Measurements from ENCODE around the gene TNFRSF13B. TPM values are rescaled to one million over a fixed set of nuclear protein-coding genes. Genes with fewer than 3 reads are reported as not detected.

TNFRSF13B gene
- total and polyA plus RNA-seq, 2 donors (not counting 3 experiments of a cell fraction or from before 2014, with no cell fraction given): not detected

DNA sequence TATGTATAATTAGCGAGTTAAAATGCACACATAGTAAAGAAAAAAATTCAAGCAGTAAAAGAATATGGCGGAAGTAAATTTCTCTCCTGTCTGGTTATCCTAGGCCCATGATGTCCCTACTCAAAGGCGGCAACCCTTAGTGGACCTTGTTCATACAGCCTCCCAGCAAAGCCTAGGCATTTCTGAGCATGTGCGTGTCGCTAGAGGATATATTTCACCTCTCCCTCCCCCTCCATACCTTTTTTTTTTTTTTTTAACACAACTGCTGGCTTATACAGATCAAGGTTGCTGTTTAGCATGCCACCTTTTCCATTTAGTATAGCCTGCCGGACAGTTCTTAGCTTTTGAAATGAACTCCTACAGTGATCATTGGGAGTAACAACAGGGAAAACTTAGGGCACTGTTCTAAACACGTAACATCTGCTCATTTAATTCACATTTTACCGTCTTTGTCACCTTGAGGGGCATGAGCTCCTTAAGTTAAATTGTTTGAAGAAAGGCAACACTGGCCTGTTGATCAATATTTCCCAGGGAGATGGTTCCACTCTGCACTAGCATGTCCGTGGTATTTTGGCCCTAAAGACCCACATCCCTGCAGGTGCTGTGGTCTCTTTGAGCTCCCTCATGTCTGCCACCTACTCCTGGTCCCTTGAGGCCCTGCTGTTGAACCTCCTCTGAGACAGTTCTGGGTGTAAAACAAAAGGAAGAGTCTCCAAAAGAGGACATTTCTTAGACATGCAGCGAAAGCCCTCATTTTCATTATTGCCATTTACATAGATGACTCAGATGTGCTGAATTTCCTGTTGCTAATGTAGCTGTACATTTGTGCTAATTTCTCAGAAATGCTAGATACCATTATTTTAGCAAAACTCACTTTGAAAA is 4.1 kb upstream of the TNFRSF13B start:
- Histone ChIP-seq H3K27ac (ENCODE audit: insufficient read depth, low read depth, low read length) (no peak overlapping the region), H2AFZ (ENCODE audit: low read depth, low read length) (no peak overlapping the region), H3K36me3 (ENCODE audit: control insufficient read depth in 2 of 2, extremely low read depth in 1 of 2, insufficient read depth in 2 of 2, low read length in 2 of 2) (no peaks in the 10 kb centered on the region), H3K4me2 (ENCODE audit: insufficient read depth, low read length) (peak overlapping the region; percentile 2), H3K79me2 (ENCODE audit: control insufficient read depth, insufficient read depth, low read length) (no peaks in the 10 kb centered on the region), H3K9me1 (replicated peaks; ENCODE audit: control insufficient read depth, extremely low read depth, insufficient read depth, low read length) (no peaks in the 10 kb centered on the region), H4K20me1 (replicated peaks; ENCODE audit: control insufficient read depth, extremely low read depth, insufficient read depth, low read length) (no peaks in the 10 kb centered on the region), H3K9ac (replicated peaks; ENCODE audit: extremely low read depth, insufficient read depth, low read length) (no peak overlapping the region), H3K9me3 (replicated peaks; ENCODE audit: control insufficient read depth, insufficient read depth, low read length) (no peaks in the 10 kb centered on the region), H3K27me3 (ENCODE audit: control insufficient read depth in 2 of 2, insufficient read depth in 2 of 2, low read length in 2 of 2) (peaks cover 6 to 8% of the 10 kb centered on the region in 2 experiments), H3K4me3 (replicated peaks in 1 of 3; ENCODE audit: insufficient read depth in 1 of 3, low read depth in 1 of 3, low read length in 3 of 3) (no peak overlapping the region), H3K4me1 (ENCODE audit: control insufficient read depth, extremely low read depth, insufficient read depth, low read length) (no peaks in the 10 kb centered on the region)
- TF ChIP-seq EZH2 (IDR thresholded peaks at IDR 0.05; ENCODE audit: borderline replicate concordance, low read depth, low read length, severe bottlenecking): no peak
- no peak for TF ChIP-seq JUN (IDR thresholded peaks at IDR 0.05; ENCODE audit: borderline replicate concordance, insufficient read depth, insufficient read length, low read depth)
- TF ChIP-seq FOS (IDR thresholded peaks at IDR 0.05; ENCODE audit: borderline replicate concordance, insufficient read depth, low read length): peak; percentile 9
- intact Hi-C loops (cut with micrococcal nuclease): no loop called here
- no TSS peak for BruUV-seq (replicated peaks)
- dilution Hi-C loops (cut with MboI; ENCODE audit: extremely low pct_ligation_motif_present, low sequenced_read_pairs): no loop called here
- FAIRE-seq: peak; percentile 57
- POLR2A ChIA-PET: interaction anchor here (0.6 kb wide), 1 partner anchor 631 kb away, joined by 10 read pairs; no protein-coding TSS in a partner anchor
- CTCF ChIA-PET: interaction anchor here (1.1 to 9.7 kb wide), 2 partner anchors 13 to 16 kb away, joined by 3 to 100 read pairs; no protein-coding TSS in a partner anchor
- DNase-seq (ENCODE audit: low read depth, low spot score): no peak

DNA sequence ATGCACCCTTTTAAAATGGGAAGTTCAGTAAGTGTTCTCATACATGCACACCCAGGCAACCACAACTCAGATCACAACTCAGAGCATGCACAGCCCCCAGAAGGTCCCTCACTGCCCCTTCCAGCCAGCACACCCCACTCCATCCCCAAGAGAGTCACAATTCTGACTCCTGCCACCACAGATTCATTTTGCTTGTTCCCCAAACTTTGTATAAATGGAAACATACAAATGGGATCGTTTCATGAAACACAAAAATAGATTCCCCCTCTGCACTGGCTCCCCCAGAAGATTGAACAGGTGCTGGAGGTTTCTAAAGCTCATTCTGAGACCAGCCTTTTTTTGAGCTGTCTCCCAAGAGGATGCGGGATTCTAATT is 3.3 kb upstream of the TNFRSF13B start:
- Histone ChIP-seq H3K27ac (ENCODE audit: insufficient read depth, low read depth, low read length) (no peak overlapping the region), H3K36me3 (ENCODE audit: control insufficient read depth in 2 of 2, extremely low read depth in 1 of 2, insufficient read depth in 2 of 2, low read length in 2 of 2) (no peaks in the 10 kb centered on the region), H3K27me3 (ENCODE audit: control insufficient read depth in 2 of 2, insufficient read depth in 2 of 2, low read length in 2 of 2) (peaks cover 6 to 8% of the 10 kb centered on the region in 2 experiments), H3K9me3 (replicated peaks; ENCODE audit: control insufficient read depth, insufficient read depth, low read length) (no peaks in the 10 kb centered on the region), H3K9me1 (replicated peaks; ENCODE audit: control insufficient read depth, extremely low read depth, insufficient read depth, low read length) (no peaks in the 10 kb centered on the region), H3K79me2 (ENCODE audit: control insufficient read depth, insufficient read depth, low read length) (no peaks in the 10 kb centered on the region), H4K20me1 (replicated peaks; ENCODE audit: control insufficient read depth, extremely low read depth, insufficient read depth, low read length) (no peaks in the 10 kb centered on the region), H3K9ac (replicated peaks; ENCODE audit: extremely low read depth, insufficient read depth, low read length) (no peak overlapping the region), H2AFZ (ENCODE audit: low read depth, low read length) (no peak overlapping the region), H3K4me3 (replicated peaks in 1 of 3; ENCODE audit: insufficient read depth in 1 of 3, low read depth in 1 of 3, low read length in 3 of 3) (no peak overlapping the region), H3K4me1 (ENCODE audit: control insufficient read depth, extremely low read depth, insufficient read depth, low read length) (no peaks in the 10 kb centered on the region), H3K4me2 (ENCODE audit: insufficient read depth, low read length) (no peak overlapping the region)
- BruUV-seq (replicated peaks): no TSS peak
- ChIA-PET POLR2A (no interaction called here), CTCF (interaction anchor here (0.8 to 9.7 kb wide), 2 partner anchors 11 to 17 kb away, joined by 3 to 100 read pairs; no protein-coding TSS in a partner anchor)
- no peak for FAIRE-seq
- TF ChIP-seq EZH2 (IDR thresholded peaks at IDR 0.05; ENCODE audit: borderline replicate concordance, low read depth, low read length, severe bottlenecking): no peak
- no peak for TF ChIP-seq MYC (IDR thresholded peaks at IDR 0.05; ENCODE audit: low read depth, low read length)
- no peak for TF ChIP-seq JUN (IDR thresholded peaks at IDR 0.05; ENCODE audit: borderline replicate concordance, insufficient read depth, insufficient read length, low read depth)
- TF ChIP-seq, protein P1, sequence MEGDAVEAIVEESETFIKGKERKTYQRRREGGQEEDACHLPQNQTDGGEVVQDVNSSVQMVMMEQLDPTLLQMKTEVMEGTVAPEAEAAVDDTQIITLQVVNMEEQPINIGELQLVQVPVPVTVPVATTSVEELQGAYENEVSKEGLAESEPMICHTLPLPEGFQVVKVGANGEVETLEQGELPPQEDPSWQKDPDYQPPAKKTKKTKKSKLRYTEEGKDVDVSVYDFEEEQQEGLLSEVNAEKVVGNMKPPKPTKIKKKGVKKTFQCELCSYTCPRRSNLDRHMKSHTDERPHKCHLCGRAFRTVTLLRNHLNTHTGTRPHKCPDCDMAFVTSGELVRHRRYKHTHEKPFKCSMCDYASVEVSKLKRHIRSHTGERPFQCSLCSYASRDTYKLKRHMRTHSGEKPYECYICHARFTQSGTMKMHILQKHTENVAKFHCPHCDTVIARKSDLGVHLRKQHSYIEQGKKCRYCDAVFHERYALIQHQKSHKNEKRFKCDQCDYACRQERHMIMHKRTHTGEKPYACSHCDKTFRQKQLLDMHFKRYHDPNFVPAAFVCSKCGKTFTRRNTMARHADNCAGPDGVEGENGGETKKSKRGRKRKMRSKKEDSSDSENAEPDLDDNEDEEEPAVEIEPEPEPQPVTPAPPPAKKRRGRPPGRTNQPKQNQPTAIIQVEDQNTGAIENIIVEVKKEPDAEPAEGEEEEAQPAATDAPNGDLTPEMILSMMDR (IDR thresholded peaks at IDR 0.05; ENCODE audit: extremely low read depth in 1 of 2, insufficient read depth in 1 of 2, low read depth in 1 of 2, low read length in 2 of 2): no peak
- no peak for TF ChIP-seq POLR2AphosphoS5 (IDR thresholded peaks at IDR 0.05; ENCODE audit: insufficient read depth, low read depth, low read length)
- TF ChIP-seq, protein P2, sequence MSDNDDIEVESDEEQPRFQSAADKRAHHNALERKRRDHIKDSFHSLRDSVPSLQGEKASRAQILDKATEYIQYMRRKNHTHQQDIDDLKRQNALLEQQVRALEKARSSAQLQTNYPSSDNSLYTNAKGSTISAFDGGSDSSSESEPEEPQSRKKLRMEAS (IDR thresholded peaks at IDR 0.05; ENCODE audit: insufficient read depth, insufficient read length): no peak
- TF ChIP-seq GATA2 (IDR thresholded peaks at IDR 0.05; ENCODE audit: insufficient read depth, insufficient read length, low read depth, low read length): no peak
- intact Hi-C loops (cut with micrococcal nuclease) (no loop called here), dilution Hi-C loops (cut with MboI; ENCODE audit: extremely low pct_ligation_motif_present, low sequenced_read_pairs) (no loop called here)
- no peak for DNase-seq (ENCODE audit: low read depth, low spot score)
